Lung (tissue), 12 donors: Measurements from ENCODE around the gene CASZ1. TPM values are rescaled to one million over a fixed set of nuclear protein-coding genes. Genes with fewer than 3 reads are reported as not detected.

Source experiments
- ATAC-seq: fragments of 200-7000 bp; cut with Tn5 transposase; one replicate; pipeline ENCODE4 v1.9.1; 2020; ENCODE audit warnings: moderate number of reproducible peaks; ENCODE audit not compliant: insufficient read depth, low FRiP score
- DNase-seq, 3 donors: peaks; one replicate each; pipeline ENCODE4 v3.0.0-alpha.2; 2013 to 2017
- H3K27ac ChIP-seq, 2 donors: one replicate each; pipeline ENCODE4 v1.5.1; 2013; ENCODE audit warnings: mild to moderate bottlenecking in 2 of 2, moderate library complexity in 2 of 2, control low read depth in 1 of 2, inconsistent platforms in 1 of 2, low read depth in 1 of 2, low read length in 1 of 2
- H3K27me3 ChIP-seq, 3 donors: one replicate each; pipeline ENCODE4 v1.5.1; 2013; ENCODE audit warnings: low read length in 2 of 3; ENCODE audit not compliant: control insufficient read depth in 3 of 3, insufficient read depth in 3 of 3
- H3K36me3 ChIP-seq, 4 donors: one replicate each; pipeline ENCODE4 v1.5.1; 2013; ENCODE audit warnings: low read length in 4 of 4, mild to moderate bottlenecking in 1 of 4, moderate library complexity in 1 of 4; ENCODE audit not compliant: control insufficient read depth in 4 of 4, insufficient read depth in 4 of 4
- H3K4me1 ChIP-seq, 5 donors: one replicate each; pipeline ENCODE4 v1.5.1; 2013; ENCODE audit warnings: low read length in 5 of 5, mild to moderate bottlenecking in 2 of 5, moderate library complexity in 1 of 5; ENCODE audit not compliant: control insufficient read depth in 5 of 5, insufficient read depth in 5 of 5
- H3K4me3 ChIP-seq: one replicate; pipeline ENCODE4 v1.5.1; 2013; ENCODE audit warnings: mild to moderate bottlenecking, control low read depth, moderate library complexity
- H3K9ac ChIP-seq, 2 donors: one replicate each; pipeline ENCODE4 v1.5.1; 2013; ENCODE audit warnings: low read length in 2 of 2, control low read depth in 1 of 2; ENCODE audit not compliant: insufficient read depth in 1 of 2
- H3K9me3 ChIP-seq, 4 donors: one replicate each; pipeline ENCODE4 v1.5.1; 2013; ENCODE audit warnings: low read length in 3 of 4, mild to moderate bottlenecking in 1 of 4, moderate library complexity in 1 of 4; ENCODE audit not compliant: control insufficient read depth in 4 of 4, insufficient read depth in 3 of 4
- WGBS, 2 donors: extraction: QIAGEN DNeasy Blood & Tissue Kit; methylation state at CpG; one replicate each; pipeline ENCODE4 v1.1.7; 2013; 5-methylcytosine and 5-hydroxymethylcytosine counted together
- polyA plus RNA-seq, 2 donors: library from polyadenylated mRNA; stranded (reverse); fragments of 200-250 nt; gene quantifications; one replicate each; pipeline ENCODE4 v1.2.1, GENCODE V29; 2013
- total RNA-seq, 2 donors: library from RNA; depleted of rRNA in 1 of 2; stranded (reverse); fragments of >200 nt in 1 of 2; gene quantifications; one replicate each; pipeline ENCODE4 v1.2.1, GENCODE V29; 2014 to 2021
- TF ChIP-seq, protein P1 (sequence below): IDR thresholded peaks from 2 replicates; pipeline ENCODE4 v1.5.1; 2012; ENCODE audit warnings: mild to moderate bottlenecking; ENCODE audit errors: control extremely low read depth, extremely low read depth
- donor health status: control.
- donor health status: control.
- donor health status: Bipolar disorder and iron deficiency.
- donor health status: healthy.
- donor health status: DM: yes; HTN: yes; CAD: no.

The CASZ1 gene
- total and polyA plus RNA-seq, 4 donors = 10.3 to 69.9 (median 40.5) TPM

DNA sequence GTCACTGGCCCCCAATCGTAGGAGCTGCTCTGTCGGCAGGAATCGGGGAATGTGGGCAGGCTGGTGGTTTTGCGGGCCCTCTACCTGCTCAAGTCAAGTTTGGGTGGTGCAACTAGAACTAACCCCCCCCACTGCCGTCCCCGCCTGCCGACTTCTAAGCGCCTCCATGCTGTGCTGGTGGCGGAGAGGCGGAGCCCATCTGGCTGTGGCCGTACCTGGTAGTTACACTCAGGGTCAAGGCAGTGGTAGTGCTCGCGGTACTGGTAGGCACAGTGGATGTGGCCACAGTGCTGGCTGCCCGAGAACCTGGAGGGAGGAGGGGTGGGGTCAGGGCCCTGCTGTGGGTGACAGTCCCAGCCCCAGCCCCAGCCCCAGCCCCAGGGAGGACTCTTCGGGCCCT lies 140.0 kb downstream of the CASZ1 start:
- Histone ChIP-seq H3K4me1 (peaks cover 0 to 13% (median 9%) of the 10 kb centered on the region in 5 donors), H3K36me3 (peaks cover 0 to 58% (median 0%) of the 10 kb centered on the region in 4 donors), H3K9me3 (no peaks in the 10 kb centered on the region), H3K27me3 (no peaks in the 10 kb centered on the region), H3K9ac (no peak overlapping the region), H3K4me3 (no peak overlapping the region), H3K27ac (no peak overlapping the region)
- TF ChIP-seq, protein P1, sequence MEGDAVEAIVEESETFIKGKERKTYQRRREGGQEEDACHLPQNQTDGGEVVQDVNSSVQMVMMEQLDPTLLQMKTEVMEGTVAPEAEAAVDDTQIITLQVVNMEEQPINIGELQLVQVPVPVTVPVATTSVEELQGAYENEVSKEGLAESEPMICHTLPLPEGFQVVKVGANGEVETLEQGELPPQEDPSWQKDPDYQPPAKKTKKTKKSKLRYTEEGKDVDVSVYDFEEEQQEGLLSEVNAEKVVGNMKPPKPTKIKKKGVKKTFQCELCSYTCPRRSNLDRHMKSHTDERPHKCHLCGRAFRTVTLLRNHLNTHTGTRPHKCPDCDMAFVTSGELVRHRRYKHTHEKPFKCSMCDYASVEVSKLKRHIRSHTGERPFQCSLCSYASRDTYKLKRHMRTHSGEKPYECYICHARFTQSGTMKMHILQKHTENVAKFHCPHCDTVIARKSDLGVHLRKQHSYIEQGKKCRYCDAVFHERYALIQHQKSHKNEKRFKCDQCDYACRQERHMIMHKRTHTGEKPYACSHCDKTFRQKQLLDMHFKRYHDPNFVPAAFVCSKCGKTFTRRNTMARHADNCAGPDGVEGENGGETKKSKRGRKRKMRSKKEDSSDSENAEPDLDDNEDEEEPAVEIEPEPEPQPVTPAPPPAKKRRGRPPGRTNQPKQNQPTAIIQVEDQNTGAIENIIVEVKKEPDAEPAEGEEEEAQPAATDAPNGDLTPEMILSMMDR = no peak
- WGBS, 2 donors = 93 to 94% methylated on average over 15 of the region's 15 CpGs
- no peak for ATAC-seq
- no peak for DNase-seq

DNA sequence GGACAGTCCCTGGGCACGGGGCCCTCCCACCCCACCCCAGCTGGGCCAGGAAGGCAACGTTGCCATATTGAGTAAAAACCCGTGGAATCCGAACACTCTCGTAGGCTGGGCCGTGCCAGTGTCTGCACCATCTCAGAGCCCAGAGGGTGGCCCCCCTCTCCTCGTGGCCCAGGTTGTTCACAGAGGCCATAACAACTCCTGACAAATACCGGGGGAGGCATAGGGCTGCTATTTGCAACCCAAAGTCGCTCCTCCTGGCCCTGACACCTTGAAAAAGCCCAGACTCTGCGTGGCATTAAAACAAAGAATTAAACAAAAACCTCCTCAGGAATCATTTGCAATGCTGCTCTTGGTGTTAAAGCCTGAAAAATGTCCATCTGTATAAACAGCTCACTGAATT lies 141.4 kb downstream of the CASZ1 start:
- peaks cover 0 to 24% (median 8%) of the 10 kb centered on the region in 5 donors for H3K4me1 ChIP-seq
- 91 to 96% methylated on average over 10 of the region's 10 CpGs for WGBS, 2 donors
- no peaks in the 10 kb centered on the region for H3K9me3 ChIP-seq
- H3K36me3 ChIP-seq = peaks cover 0 to 53% (median 0%) of the 10 kb centered on the region in 4 donors
- H3K27me3 ChIP-seq = no peaks in the 10 kb centered on the region
- ATAC-seq = no peak
- no peak overlapping the region for H3K9ac ChIP-seq
- TF ChIP-seq, protein P1 = no peak
- no peak for DNase-seq
- no peak overlapping the region for H3K27ac ChIP-seq
- H3K4me3 ChIP-seq = no peak overlapping the region

DNA sequence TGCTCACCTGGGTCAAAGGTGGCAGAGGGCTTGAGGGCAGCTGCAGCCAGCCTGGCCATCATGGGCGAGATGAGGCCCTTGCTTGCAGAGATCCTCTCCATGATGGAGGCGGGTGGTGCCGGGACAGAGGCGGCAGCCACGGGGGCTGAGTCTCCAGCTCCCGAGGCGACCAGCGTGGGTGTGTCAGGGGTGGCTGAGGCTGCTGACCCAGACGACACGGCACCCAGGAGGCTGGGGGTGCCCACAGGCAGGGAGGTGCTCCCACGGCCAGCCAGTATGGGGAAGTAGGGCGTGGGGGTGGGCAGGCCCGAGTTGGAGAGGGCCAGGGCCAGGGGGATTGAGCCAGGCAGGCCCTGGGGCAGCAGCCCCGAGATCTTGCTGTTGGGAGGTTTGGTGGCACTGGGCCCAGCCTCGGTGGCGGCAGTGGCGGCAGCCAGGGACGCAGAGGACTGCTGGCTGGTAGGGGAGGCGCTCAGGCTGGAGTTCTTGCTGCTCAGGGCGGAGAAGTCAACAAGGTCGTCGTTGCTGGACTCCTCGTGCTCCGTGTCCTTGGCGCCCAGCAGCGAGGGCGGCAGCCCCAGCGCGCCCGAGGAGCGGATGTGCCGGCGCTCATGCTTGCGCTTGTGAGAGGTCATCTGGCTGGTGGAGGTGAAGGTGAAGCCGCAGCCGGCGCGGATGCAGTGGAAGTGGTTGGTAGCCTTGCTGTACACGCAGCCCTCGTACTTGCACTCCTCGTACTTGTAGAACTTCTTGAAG lies 142.9 kb downstream of the CASZ1 start:
- H3K4me1 ChIP-seq = peaks cover 0 to 35% (median 7%) of the 10 kb centered on the region in 5 donors
- WGBS, 2 donors = 91 to 92% methylated on average over 41 of the region's 41 CpGs
- no peak overlapping the region for H3K9ac ChIP-seq
- no peak overlapping the region for H3K4me3 ChIP-seq
- peaks cover 0 to 50% (median 0%) of the 10 kb centered on the region in 4 donors for H3K36me3 ChIP-seq
- H3K27ac ChIP-seq = no peak overlapping the region
- no peak for ATAC-seq
- TF ChIP-seq, protein P1 = no peak
- no peaks in the 10 kb centered on the region for H3K9me3 ChIP-seq
- peaks cover 0 to 2% (median 0%) of the 10 kb centered on the region in 3 donors for H3K27me3 ChIP-seq
- DNase-seq = no peak
